NB4 (cell line): ENCODE measurements around the gene NR3C2.

ENCODE experiments used
- DNase-seq: peaks from one replicate; pipeline ENCODE4 v3.0.0; 2010; ENCODE audit warnings: low read depth
- H3K4me3 ChIP-seq: one replicate; pipeline ENCODE4 v1.5.1; 2011; ENCODE audit warnings: mild to moderate bottlenecking, low read depth, low read length, moderate library complexity
- MYC ChIP-seq: IDR thresholded peaks from 2 replicates; pipeline ENCODE4 v1.6.1; 2011; ENCODE audit warnings: low read depth, low read length
- POLR2A ChIP-seq: IDR thresholded peaks from 2 replicates; pipeline ENCODE4 v1.6.1; 2011; ENCODE audit warnings: mild to moderate bottlenecking; ENCODE audit not compliant: insufficient read length; ENCODE audit errors: extremely low read depth
- TF ChIP-seq, protein P1 (sequence below): IDR thresholded peaks from one replicate; pipeline ENCODE4 v1.5.1; 2012; ENCODE audit warnings: low read depth, low read length
- TF ChIP-seq, protein P2 (sequence below): IDR thresholded peaks from 2 replicates; pipeline ENCODE4 v1.6.1; 2011; ENCODE audit warnings: low read depth, low read length

NR3C2 gene

DNA sequence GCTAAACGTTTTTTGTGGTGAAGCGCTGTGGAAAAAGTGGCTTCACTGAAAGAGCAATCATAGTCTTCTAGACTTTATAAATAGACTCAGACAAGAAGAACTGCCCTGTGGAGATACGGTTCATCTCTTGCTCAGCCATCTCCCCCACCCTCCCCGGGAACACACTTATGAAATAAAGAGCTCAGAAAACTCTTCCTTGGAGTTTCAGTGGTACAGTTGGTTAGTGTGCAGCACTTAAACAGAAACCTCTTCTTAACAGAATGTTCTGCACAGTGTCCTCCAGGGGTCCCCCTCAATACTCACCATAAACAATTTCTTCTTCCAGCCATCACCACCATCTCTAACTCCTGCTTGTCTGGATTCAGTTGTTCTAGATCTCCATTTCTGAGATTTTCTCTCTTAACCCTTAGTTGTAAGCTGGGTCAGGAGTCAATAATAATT, 397.3 kb downstream of the NR3C2 start:
- H3K4me3 ChIP-seq, result no peak overlapping the region
- peak; percentile 11 for DNase-seq
- TF ChIP-seq, protein P1, sequence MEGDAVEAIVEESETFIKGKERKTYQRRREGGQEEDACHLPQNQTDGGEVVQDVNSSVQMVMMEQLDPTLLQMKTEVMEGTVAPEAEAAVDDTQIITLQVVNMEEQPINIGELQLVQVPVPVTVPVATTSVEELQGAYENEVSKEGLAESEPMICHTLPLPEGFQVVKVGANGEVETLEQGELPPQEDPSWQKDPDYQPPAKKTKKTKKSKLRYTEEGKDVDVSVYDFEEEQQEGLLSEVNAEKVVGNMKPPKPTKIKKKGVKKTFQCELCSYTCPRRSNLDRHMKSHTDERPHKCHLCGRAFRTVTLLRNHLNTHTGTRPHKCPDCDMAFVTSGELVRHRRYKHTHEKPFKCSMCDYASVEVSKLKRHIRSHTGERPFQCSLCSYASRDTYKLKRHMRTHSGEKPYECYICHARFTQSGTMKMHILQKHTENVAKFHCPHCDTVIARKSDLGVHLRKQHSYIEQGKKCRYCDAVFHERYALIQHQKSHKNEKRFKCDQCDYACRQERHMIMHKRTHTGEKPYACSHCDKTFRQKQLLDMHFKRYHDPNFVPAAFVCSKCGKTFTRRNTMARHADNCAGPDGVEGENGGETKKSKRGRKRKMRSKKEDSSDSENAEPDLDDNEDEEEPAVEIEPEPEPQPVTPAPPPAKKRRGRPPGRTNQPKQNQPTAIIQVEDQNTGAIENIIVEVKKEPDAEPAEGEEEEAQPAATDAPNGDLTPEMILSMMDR, result no peak
- TF ChIP-seq POLR2A, result no peak
- TF ChIP-seq, protein P2, sequence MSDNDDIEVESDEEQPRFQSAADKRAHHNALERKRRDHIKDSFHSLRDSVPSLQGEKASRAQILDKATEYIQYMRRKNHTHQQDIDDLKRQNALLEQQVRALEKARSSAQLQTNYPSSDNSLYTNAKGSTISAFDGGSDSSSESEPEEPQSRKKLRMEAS, result no peak
- no peak for TF ChIP-seq MYC

DNA sequence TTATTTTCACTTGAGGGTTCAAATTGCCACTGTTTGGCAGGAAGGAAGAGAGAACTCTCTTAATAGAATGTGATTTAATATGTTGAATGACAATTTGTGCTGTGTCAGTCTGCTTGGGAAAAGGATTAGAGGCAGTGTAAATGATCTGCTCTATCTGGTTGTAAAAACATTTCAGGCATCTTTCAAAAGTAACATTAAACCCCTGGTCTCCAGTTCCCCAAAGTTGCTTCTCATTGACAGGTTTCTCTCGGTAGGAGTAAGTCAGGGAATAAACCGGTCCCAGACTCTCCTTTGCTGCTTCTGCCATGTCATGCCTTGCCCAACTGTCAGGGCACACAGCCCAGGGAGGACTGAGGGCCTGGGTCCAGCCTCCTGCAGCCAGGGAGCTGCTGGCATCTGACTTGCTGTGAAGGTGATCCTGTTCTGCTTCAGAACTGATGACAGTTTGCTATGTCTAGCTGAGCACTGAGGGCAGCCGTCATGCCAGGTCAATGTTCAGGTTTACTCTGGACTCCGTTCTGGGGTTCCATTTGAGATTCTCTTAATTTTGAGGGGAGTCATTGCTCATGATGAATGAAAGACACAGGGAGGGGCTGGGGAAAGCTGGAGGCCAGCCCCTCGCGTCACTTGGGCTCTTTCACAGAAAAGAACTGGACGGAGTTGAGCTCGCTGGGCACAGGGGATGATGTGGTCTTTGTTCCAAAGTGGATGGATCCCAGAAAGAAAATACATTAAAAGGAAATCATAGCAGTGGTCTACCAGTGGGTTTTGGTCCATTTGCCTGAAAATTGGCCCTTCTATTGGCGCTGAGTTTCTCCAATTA, 397.9 kb downstream of the NR3C2 start:
- no peak overlapping the region for H3K4me3 ChIP-seq
- DNase-seq, result no peak
- no peak for TF ChIP-seq POLR2A

DNA sequence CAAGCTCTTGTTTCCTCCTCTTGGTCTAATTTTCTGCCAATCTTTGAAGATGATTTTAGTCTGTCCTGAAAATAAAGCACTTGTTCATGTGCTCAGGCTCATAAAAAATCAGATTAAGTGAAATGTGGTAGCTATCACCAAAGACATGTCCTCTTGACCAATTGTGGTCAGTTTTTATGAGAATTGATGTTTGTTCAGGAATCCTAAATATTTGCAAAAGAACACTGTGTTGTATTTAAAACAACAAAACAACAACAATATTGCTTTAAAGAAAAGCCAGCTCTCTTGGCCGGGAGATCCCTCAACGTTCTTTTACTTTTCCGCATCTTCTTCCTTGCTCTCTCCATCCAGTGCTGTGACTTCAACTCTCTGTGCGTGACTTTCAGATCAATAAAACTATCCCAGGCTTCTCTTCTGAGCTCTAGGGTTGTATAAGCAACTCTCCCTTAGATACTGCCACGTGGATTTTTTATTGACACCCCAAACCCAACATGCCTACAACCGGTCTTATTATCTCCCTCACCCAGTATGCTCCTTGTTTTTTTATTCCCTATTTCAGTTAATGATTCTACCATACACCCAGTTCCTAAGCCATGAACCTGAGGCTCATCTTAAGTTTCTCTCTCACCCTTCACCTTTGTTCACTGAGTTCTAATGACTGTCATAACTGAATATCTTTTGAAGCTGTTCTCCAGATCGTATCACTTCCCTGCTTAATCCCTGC, 400.4 kb downstream of the NR3C2 start:
- DNase-seq, result no peak
- TF ChIP-seq, protein P1, result no peak
- TF ChIP-seq, protein P2, result no peak
- TF ChIP-seq POLR2A (no peak), MYC (no peak)
- H3K4me3 ChIP-seq, result no peak overlapping the region

DNA sequence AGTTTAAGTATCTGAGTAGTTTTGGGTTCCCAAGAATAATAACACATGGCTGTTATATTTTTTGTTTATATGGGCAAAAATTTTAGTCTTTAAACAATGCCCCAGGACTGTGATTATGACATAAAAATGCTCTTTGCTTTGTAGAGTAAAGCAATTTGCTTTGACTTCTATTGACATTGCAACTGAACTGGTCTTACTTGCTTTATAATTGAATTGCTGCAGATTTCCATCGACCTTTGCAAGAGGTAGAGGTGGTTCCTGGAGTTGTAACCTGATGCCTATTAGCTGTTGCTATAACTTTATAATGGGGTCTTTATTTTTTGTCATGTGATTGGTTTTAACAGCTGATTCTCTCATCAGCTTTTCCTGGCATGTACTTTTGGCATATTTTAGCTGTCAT, 407.4 kb downstream of the NR3C2 start:
- H3K4me3 ChIP-seq, result no peak overlapping the region
- DNase-seq, result no peak
- no peak for TF ChIP-seq POLR2A
- TF ChIP-seq, protein P2, result no peak
- TF ChIP-seq, protein P1, result no peak
- TF ChIP-seq MYC, result no peak

DNA sequence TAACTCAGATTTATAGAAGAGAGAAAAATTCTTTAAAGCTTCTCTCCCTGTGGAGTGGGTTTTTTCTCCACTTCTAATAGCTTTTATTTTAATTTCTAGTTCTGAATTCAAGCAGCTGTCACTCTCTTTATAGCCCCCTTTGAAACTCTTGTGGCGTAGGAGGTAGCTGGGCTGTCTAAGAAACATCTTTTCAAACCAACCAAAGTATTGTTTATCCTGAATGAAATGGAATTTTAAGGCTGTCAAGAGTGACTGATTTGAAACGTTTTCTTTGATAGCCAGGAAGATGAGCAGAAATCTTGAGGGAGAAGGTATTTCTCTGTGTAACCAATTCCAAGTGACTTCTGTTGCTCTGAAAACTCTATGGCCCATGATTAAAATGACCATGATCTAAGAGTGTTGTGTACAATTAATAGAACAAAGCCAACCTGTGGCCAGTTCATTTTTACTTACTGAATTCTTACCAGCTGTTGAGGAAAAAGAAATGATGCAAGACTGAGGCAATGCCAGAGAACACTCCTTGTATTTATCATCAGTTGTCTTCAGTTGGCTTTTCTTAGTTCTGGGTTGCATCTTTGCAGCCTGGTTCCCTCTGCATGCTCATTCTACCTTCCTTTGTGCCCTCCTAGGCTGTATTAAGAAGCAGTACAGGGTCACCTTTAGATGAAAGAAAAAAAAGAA, 411.9 kb downstream of the NR3C2 start:
- no peak for TF ChIP-seq MYC
- TF ChIP-seq, protein P2, result no peak
- no peak for TF ChIP-seq POLR2A
- TF ChIP-seq, protein P1, result no peak
- H3K4me3 ChIP-seq, result no peak overlapping the region
- DNase-seq, result no peak

DNA sequence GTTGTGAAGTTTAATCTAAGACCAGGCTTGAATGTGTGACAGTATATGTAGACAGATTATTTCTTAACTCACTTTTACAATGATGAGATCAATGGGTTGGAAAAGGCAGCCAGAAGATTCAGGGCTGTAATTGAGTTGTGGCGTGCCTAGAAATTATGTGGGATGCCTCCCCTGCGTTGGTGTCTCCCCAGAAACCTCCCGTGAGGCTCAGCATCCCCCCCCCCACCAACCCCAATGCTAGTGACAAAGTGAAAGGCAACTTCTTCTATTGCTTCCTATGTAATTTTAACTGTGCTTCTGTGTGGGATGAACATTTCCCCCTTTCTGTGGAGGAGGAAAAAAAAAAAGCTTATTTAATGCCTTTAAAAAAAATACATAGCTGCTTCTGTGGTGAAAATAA, 412.4 kb downstream of the NR3C2 start:
- H3K4me3 ChIP-seq, result no peak overlapping the region
- TF ChIP-seq MYC, result no peak
- TF ChIP-seq, protein P2, result no peak
- TF ChIP-seq POLR2A, result no peak
- TF ChIP-seq, protein P1, result no peak
- no peak for DNase-seq
